Panc1 (cell line): ENCODE data around the gene PRLHR.

ENCODE experiments used
- CTCF ChIP-seq: fragments of 450-650 bp; IDR thresholded peaks from 2 replicates; pipeline ENCODE4 v1.5.1; 2017; ENCODE audit warnings: mild to moderate bottlenecking
- REST ChIP-seq, 2 experiments: IDR thresholded peaks; 2 replicates each; pipeline ENCODE4 v1.6.1; 2011 to 2012; ENCODE audit warnings: low read depth in 2 of 2, control low read depth in 1 of 2, low read length in 1 of 2, mild to moderate bottlenecking in 1 of 2, moderate library complexity in 1 of 2; ENCODE audit not compliant: insufficient read depth in 1 of 2
- TCF7L2 ChIP-seq: IDR thresholded peaks from 2 replicates; pipeline ENCODE4 v1.6.1; 2011; ENCODE audit warnings: mild to moderate bottlenecking, low read depth, low read length, inconsistent platforms

GRCh38 chr10:118626953-118627352, 31.5 kb upstream of the PRLHR start:
- TF ChIP-seq REST (IDR thresholded peaks at IDR 0.05; ENCODE audit: insufficient read depth in 1 of 2, low read depth in 2 of 2, low read length in 1 of 2), result no peak
- peak; percentile 67 for TF ChIP-seq CTCF
- no peak for TF ChIP-seq TCF7L2
